Heart left ventricle (tissue), 16 donors: ENCODE data around the gene FOSL2. TPM values are rescaled to one million over a fixed set of nuclear protein-coding genes. Genes with fewer than 3 reads are reported as not detected.

ENCODE experiments used
- ATAC-seq, 4 donors: fragments of 200-7000 bp; cut with Tn5 transposase; one replicate each; pipeline ENCODE4 v1.9.1; 2020 to 2022; ENCODE audit warnings: moderate library complexity in 4 of 4, mild to moderate bottlenecking in 3 of 4, moderate number of reproducible peaks in 1 of 4
- DNase-seq, 5 donors: peaks; one replicate each; pipeline ENCODE4 v3.0.0-alpha.2; 2020
- H3K27ac ChIP-seq, 12 donors: fragments of 200-600 bp; sonication (generic) in 4 of 12; one replicate each; pipeline versions ENCODE4 v1.5.0 to v1.8.0; 2016 to 2022; ENCODE audit warnings: mild to moderate bottlenecking in 2 of 12
- H3K27me3 ChIP-seq, 9 donors: fragments of 200-600 bp; sonication (generic) in 2 of 9; one replicate each; pipeline versions ENCODE4 v1.5.1 to v1.8.0; 2016 to 2022; ENCODE audit warnings: mild to moderate bottlenecking in 3 of 9
- H3K36me3 ChIP-seq, 9 donors: fragments of 200-600 bp; sonication (generic) in 2 of 9; one replicate each; pipeline versions ENCODE4 v1.5.0 to v1.8.0; 2018 to 2022; ENCODE audit warnings: mild to moderate bottlenecking in 2 of 9
- H3K4me1 ChIP-seq, 12 donors: fragments of 200-600 bp; sonication (generic) in 4 of 12; one replicate each; pipeline versions ENCODE4 v1.5.0 to v1.8.0; 2016 to 2022; ENCODE audit warnings: mild to moderate bottlenecking in 3 of 12
- H3K4me3 ChIP-seq, 12 donors: fragments of 200-600 bp; sonication (generic) in 4 of 12; one replicate each; pipeline versions ENCODE4 v1.5.0 to v1.8.0; 2017 to 2022; ENCODE audit warnings: mild to moderate bottlenecking in 9 of 12, moderate library complexity in 4 of 12
- H3K9me3 ChIP-seq, 12 donors: fragments of 200-600 bp; sonication (generic) in 4 of 12; one replicate each; pipeline versions ENCODE4 v1.5.0 to v1.8.0; 2016 to 2022; ENCODE audit warnings: mild to moderate bottlenecking in 1 of 12
- POLR2A ChIP-seq, 2 donors: fragments of 450-650 bp; IDR thresholded peaks; one replicate each; pipeline ENCODE4 v1.6.1; 2017; ENCODE audit warnings: antibody characterized with exemption in 2 of 2, mild to moderate bottlenecking in 2 of 2, moderate library complexity in 2 of 2
- WGBS, 4 donors: extraction: QIAGEN DNeasy Blood & Tissue Kit in 2 of 4; methylation state at CpG; one replicate each; pipeline versions ENCODE4 v1.1.5 to v1.1.7; 2013 to 2018; 5-methylcytosine and 5-hydroxymethylcytosine counted together
- intact Hi-C, 10 donors: fragments of 100-400 bp; cut with DNase I; formaldehyde crosslinking; loops; one replicate each; pipeline versions ENCODE4 v1.11.1 to v1.14.2; 2022
- polyA plus RNA-seq, 2 donors: library from polyadenylated mRNA; stranded (reverse); fragments of 200-250 nt; gene quantifications; one replicate each; pipeline ENCODE4 v1.2.3, GENCODE V29; 2013
- total RNA-seq, 9 donors: library from RNA; depleted of rRNA in 2 of 9; stranded (reverse); fragments of >200 nt in 2 of 9; fragmentation: NEBNext Ultra II Directional in 3 of 9; extraction: Animal tissue kit (Norgen Biotek cat#: 25700) in 3 of 9; gene quantifications; one replicate each; pipeline versions ENCODE4 v1.1.0 to v1.2.4, GENCODE V29; 2016 to 2023
- TF ChIP-seq, protein P1 (sequence below), 12 donors: fragments of 200-600 bp; sonication (generic) in 4 of 12; IDR thresholded peaks; one replicate each; pipeline versions ENCODE4 v1.5.0 to v1.8.0; 2018 to 2022; ENCODE audit warnings: antibody characterized with exemption in 12 of 12, mild to moderate bottlenecking in 5 of 12
- donor health status: ischemic (EF 13 %, LVEDD 7.1; RV severe dilation, severe dysfunction).
- donor health status: healthy with polysubstance abuse.
- donor health status: DM: no; HTN: yes; CAD: no.
- donor health status: DM: no; HTN: no; CAD: no.
- donor health status: ischemic (EF 25% LVEDD 6.9; RV normal size, moderate dysfunction).
- donor health status: ischemic (EF 25% LVEDD 5.7; RV mildly dilated, moderate dysfunction).
- donor health status: healthy.
- donor health status: DM: yes; HTN: yes; CAD: no.
- donor health status: ischemic (EF 35%, LVEDD 5.7; RV mildly dilated, moderate dysfunction).
- donor health status: nonischemic (EF 11% LVEDD 7.7; RV severe dilation, severe dysfunction).
- donor health status: DM: yes; HTN: yes; CAD: no.
- donor health status: PGD.
- donor health status: ischemic (EF 29% LVEDD 5.4; RV normal size, mild dysfunction).
- donor health status: nonischemic (EF 23%, LVEDD 6.1; RV moderate dilation, normal function).

FOSL2 gene
- total and polyA plus RNA-seq, 11 donors: 15.2 to 144 (median 50.2) TPM

DNA sequence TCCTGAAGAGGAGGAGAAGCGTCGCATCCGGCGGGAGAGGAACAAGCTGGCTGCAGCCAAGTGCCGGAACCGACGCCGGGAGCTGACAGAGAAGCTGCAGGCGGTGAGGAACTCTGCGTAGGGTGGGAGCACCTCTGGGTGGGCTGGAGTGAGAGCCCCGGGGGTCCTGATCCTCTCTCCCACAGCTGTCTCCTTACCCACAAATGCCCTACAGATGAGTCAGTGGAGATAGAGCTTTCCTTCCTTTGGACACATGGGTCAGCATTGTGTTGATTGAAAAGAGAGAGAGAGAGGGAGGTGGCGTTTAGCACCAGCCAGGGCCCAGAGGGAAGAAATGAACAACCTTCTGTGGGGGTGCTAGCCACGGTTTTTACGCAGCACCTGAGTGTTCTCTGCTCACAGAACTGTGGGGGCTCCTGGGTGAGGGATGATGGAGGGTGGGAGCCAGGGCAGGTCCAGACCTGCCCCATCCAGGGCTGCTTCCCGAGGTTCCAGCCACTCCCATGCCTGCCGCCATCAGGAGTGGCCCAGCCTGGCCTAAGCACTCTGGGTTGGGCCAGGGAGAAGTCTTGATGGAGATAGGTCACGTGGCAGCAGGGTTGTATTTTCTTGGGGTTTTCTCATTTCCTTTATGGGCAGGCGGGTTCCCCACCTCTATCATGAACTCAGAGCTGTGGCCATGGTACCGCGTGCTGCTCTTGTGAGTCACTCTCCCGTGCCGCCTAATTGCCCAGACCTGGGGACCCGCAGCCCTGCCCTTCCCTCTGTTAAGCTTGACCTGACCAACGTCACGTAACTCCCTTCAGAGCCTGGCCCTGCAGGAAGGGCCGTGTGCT, 16.3 kb downstream of the FOSL2 start:
- DNase-seq: peak in 1 of 5 donors; percentile 73
- Histone ChIP-seq H3K27me3 (no peaks in the 10 kb centered on the region), H3K9me3 (no peaks in the 10 kb centered on the region), H3K36me3 (peaks cover 9 to 100% (median 100%) of the 10 kb centered on the region in 9 donors), H3K4me1 (peaks cover 0 to 96% (median 34%) of the 10 kb centered on the region in 12 donors), H3K27ac (peak overlapping the region in 2 of 12 donors; percentile 68 to 87), H3K4me3 (no peak overlapping the region)
- intact Hi-C loops: loop anchor here in 2 of 10 donors (5.0 to 10.0 kb wide), 3 partner anchors 454 to 707 kb away; partner anchors contain the start of genes BABAM2 (in 1 of the 2) and RBKS (in 1 of the 2)
- WGBS, 4 donors: 84 to 88% (median 85%) methylated on average over 24 to 26 of the region's 26 CpGs
- TF ChIP-seq, protein P1, sequence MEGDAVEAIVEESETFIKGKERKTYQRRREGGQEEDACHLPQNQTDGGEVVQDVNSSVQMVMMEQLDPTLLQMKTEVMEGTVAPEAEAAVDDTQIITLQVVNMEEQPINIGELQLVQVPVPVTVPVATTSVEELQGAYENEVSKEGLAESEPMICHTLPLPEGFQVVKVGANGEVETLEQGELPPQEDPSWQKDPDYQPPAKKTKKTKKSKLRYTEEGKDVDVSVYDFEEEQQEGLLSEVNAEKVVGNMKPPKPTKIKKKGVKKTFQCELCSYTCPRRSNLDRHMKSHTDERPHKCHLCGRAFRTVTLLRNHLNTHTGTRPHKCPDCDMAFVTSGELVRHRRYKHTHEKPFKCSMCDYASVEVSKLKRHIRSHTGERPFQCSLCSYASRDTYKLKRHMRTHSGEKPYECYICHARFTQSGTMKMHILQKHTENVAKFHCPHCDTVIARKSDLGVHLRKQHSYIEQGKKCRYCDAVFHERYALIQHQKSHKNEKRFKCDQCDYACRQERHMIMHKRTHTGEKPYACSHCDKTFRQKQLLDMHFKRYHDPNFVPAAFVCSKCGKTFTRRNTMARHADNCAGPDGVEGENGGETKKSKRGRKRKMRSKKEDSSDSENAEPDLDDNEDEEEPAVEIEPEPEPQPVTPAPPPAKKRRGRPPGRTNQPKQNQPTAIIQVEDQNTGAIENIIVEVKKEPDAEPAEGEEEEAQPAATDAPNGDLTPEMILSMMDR (IDR thresholded peaks at IDR 0.05): no peak
- TF ChIP-seq POLR2A (IDR thresholded peaks at IDR 0.05): no peak
- peak in 2 of 4 donors; percentile 4 to 9 for ATAC-seq

DNA sequence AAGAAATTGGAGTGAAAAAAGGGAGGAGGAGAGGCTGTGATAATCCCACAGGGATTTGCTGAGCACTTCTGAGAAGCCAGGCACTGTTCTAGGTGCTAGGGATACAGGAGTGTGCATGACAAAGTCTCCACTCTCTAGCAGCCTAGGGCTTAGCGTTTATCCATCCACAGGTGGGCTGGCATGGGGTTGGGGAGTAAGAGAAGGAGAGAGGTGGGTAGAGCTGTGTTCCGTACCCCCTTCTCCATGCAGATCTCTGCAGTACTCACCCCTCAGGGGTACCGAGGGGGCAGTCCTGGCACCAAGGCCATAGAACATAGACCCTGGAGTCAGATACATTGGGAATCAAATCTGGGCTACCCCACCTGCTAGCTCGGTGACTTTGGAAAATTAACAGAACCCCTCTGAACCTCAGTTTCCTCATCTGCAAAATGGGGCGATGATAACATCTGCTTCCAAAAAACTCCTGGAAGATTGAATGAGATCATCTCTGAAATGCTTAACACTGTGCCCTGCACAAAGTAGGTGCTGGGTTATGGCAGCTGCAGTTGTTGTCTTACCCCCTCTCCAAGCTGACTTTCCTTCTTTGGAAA, 18.6 kb downstream of the FOSL2 start:
- H3K36me3 ChIP-seq: peaks cover 9 to 100% (median 97%) of the 10 kb centered on the region in 9 donors
- ATAC-seq (no peak), DNase-seq (no peak)
- no peaks in the 10 kb centered on the region for H3K27me3 ChIP-seq
- peaks cover 0 to 91% (median 41%) of the 10 kb centered on the region in 12 donors for H3K4me1 ChIP-seq
- H3K9me3 ChIP-seq: no peaks in the 10 kb centered on the region
- TF ChIP-seq POLR2A (IDR thresholded peaks at IDR 0.05): no peak
- peak overlapping the region in 1 of 12 donors; percentile 71 for H3K27ac ChIP-seq
- H3K4me3 ChIP-seq: no peak overlapping the region
- WGBS, 4 donors: 94 to 96% (median 95%) methylated on average over 5 of the region's 5 CpGs
- intact Hi-C loops: no loop called here

DNA sequence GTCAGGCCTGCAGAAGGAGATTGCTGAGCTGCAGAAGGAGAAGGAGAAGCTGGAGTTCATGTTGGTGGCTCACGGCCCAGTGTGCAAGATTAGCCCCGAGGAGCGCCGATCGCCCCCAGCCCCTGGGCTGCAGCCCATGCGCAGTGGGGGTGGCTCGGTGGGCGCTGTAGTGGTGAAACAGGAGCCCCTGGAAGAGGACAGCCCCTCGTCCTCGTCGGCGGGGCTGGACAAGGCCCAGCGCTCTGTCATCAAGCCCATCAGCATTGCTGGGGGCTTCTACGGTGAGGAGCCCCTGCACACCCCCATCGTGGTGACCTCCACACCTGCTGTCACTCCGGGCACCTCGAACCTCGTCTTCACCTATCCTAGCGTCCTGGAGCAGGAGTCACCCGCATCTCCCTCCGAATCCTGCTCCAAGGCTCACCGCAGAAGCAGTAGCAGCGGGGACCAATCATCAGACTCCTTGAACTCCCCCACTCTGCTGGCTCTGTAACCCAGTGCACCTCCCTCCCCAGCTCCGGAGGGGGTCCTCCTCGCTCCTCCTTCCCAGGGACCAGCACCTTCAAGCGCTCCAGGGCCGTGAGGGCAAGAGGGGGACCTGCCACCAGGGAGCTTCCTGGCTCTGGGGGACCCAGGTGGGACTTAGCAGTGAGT, 19.4 kb downstream of the FOSL2 start:
- no peak overlapping the region for H3K4me3 ChIP-seq
- no peak for DNase-seq
- intact Hi-C loops: no loop called here
- H3K27ac ChIP-seq: peak overlapping the region in 1 of 12 donors; percentile 59
- no peaks in the 10 kb centered on the region for H3K9me3 ChIP-seq
- H3K27me3 ChIP-seq: no peaks in the 10 kb centered on the region
- 92 to 95% (median 93%) methylated on average over 27 of the region's 27 CpGs for WGBS, 4 donors
- H3K4me1 ChIP-seq: peaks cover 0 to 83% (median 33%) of the 10 kb centered on the region in 12 donors
- no peak for TF ChIP-seq POLR2A (IDR thresholded peaks at IDR 0.05)
- TF ChIP-seq, protein P1 (IDR thresholded peaks at IDR 0.05): no peak
- ATAC-seq: no peak
- H3K36me3 ChIP-seq: peaks cover 9 to 100% (median 89%) of the 10 kb centered on the region in 9 donors

DNA sequence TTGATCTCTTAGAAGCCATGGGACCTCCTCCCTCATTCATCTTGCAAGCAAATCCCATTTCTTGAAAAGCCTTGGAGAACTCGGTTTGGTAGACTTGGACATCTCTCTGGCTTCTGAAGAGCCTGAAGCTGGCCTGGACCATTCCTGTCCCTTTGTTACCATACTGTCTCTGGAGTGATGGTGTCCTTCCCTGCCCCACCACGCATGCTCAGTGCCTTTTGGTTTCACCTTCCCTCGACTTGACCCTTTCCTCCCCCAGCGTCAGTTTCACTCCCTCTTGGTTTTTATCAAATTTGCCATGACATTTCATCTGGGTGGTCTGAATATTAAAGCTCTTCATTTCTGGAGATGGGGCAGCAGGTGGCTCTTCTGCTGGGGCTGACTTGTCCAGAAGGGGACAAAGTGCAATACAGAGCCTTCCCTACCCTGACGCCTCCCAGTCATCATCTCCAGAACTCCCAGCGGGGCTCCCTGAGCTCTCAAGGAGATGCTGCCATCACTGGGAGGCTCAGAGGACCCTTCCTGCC, 20.0 kb downstream of the FOSL2 start:
- 83 to 95% (median 90%) methylated on average over 6 of the region's 6 CpGs for WGBS, 4 donors
- intact Hi-C loops: no loop called here
- ATAC-seq (no peak), DNase-seq (no peak)
- Histone ChIP-seq H3K4me1 (peaks cover 0 to 77% (median 30%) of the 10 kb centered on the region in 12 donors), H3K4me3 (no peak overlapping the region), H3K27ac (peak overlapping the region in 2 of 12 donors; percentile 54 to 59), H3K36me3 (peaks cover 9 to 95% (median 83%) of the 10 kb centered on the region in 9 donors), H3K9me3 (no peaks in the 10 kb centered on the region), H3K27me3 (no peaks in the 10 kb centered on the region)
- no peak for TF ChIP-seq POLR2A (IDR thresholded peaks at IDR 0.05)
- TF ChIP-seq, protein P1 (IDR thresholded peaks at IDR 0.05): no peak
